Cardiac muscle cell (in vitro differentiated cells and primary cell): ENCODE results near the gene DNAI7. TPM values are rescaled to one million over a fixed set of nuclear protein-coding genes. Genes with fewer than 3 reads are reported as not detected.
A peak's percentile ranks its signal among the peaks of the same experiment; 100 is the strongest.

Source experiments
- DNase-seq, 2 donors: peaks; one replicate each; pipeline versions ENCODE4 v3.0.0 to v3.0.0-alpha.2; 2010 to 2017; ENCODE audit warnings: low read depth in 1 of 2, low spot score in 1 of 2
- H3K27ac ChIP-seq: fragments of 200-600 bp; sonication (generic); 2 replicates; pipeline ENCODE4 v1.5.1; 2016
- H3K27me3 ChIP-seq: fragments of 200-600 bp; sonication (generic); 2 replicates; pipeline ENCODE4 v1.6.0; 2016; ENCODE audit warnings: control low read depth
- H3K36me3 ChIP-seq: fragments of 200-600 bp; sonication (generic); 2 replicates; pipeline ENCODE4 v1.5.1; 2016; ENCODE audit warnings: control low read depth
- H3K4me1 ChIP-seq: fragments of 200-600 bp; sonication (generic); 2 replicates; pipeline ENCODE4 v1.8.1; 2017; ENCODE audit warnings: low read depth, mild to moderate bottlenecking, mixed run types
- H3K4me3 ChIP-seq: fragments of 200-600 bp; sonication (generic); 2 replicates; pipeline ENCODE4 v1.5.1; 2016; ENCODE audit warnings: mild to moderate bottlenecking
- H3K9me3 ChIP-seq: fragments of 200-600 bp; sonication (generic); 2 replicates; pipeline ENCODE4 v1.5.1; 2017; ENCODE audit warnings: low read depth, mild to moderate bottlenecking, control low read depth
- CTCF ChIP-seq: IDR thresholded peaks from 2 replicates; pipeline ENCODE4 v1.5.1; 2012; ENCODE audit warnings: low read depth, mild to moderate bottlenecking, low read length
- polyA plus RNA-seq: library from polyadenylated mRNA; unstranded; fragments of >200 nt; fragmentation: Nextera tagmentation; extraction: Ambion mirVana; gene quantifications from 2 replicates; pipeline ENCODE4 v1.2.1, GENCODE V29; 2016
- total RNA-seq: library from RNA; depleted of rRNA; stranded (reverse); fragments of >200 nt; gene quantifications from 2 replicates; pipeline ENCODE4 v1.2.3, GENCODE V29; 2016

Gene DNAI7
- total and polyA plus RNA-seq, 2 experiments from 2014 or later, result 0.57 to 0.77 TPM

GRCh38 chr12:25202137-25202536 lies 7.2 kb upstream of the DNAI7 start:
- H3K27ac ChIP-seq, result no peak overlapping the region
- no peak overlapping the region for H3K4me3 ChIP-seq
- H3K9me3 ChIP-seq, result no peaks in the 10 kb centered on the region
- TF ChIP-seq CTCF, result no peak
- DNase-seq, result no peak
- no peaks in the 10 kb centered on the region for H3K27me3 ChIP-seq
- peaks cover 15% of the 10 kb centered on the region for H3K36me3 ChIP-seq
- peaks cover 4% of the 10 kb centered on the region for H3K4me1 ChIP-seq

- peak in 1 of 2 donors; percentile 29 for DNase-seq
- H3K27me3 ChIP-seq, result no peaks in the 10 kb centered on the region
- H3K4me3 ChIP-seq, result no peak overlapping the region
- H3K36me3 ChIP-seq, result peaks cover 7% of the 10 kb centered on the region
- no peak overlapping the region for H3K27ac ChIP-seq
- H3K4me1 ChIP-seq, result peaks cover 10% of the 10 kb centered on the region
- no peak for TF ChIP-seq CTCF
- no peaks in the 10 kb centered on the region for H3K9me3 ChIP-seq
Measured at GRCh38 chr12:25200703-25201102, 5.7 kb upstream of the DNAI7 start.

- Histone ChIP-seq H3K4me1 (peaks cover 6% of the 10 kb centered on the region), H3K4me3 (no peak overlapping the region), H3K9me3 (no peaks in the 10 kb centered on the region), H3K27ac (no peak overlapping the region), H3K27me3 (no peaks in the 10 kb centered on the region), H3K36me3 (no peaks in the 10 kb centered on the region)
- no peak for TF ChIP-seq CTCF
- DNase-seq, result no peak
Measured at GRCh38 chr12:25197608-25198007, 2.6 kb upstream of the DNAI7 start.

- no peak overlapping the region for H3K27ac ChIP-seq
Measured at GRCh38 chr12:25194722-25195055, 271 bp downstream of the DNAI7 start.

GRCh38 chr12:25194214-25194613 lies 746 bp downstream of the DNAI7 start:
- no peak for DNase-seq
- Histone ChIP-seq H3K4me1 (peaks cover 6% of the 10 kb centered on the region), H3K4me3 (peak overlapping the region; percentile 57), H3K36me3 (no peaks in the 10 kb centered on the region), H3K27ac (no peak overlapping the region), H3K27me3 (no peaks in the 10 kb centered on the region), H3K9me3 (no peaks in the 10 kb centered on the region)
- TF ChIP-seq CTCF, result no peak

More at GRCh38 chr12:25194722-25195055, 271 bp downstream of the DNAI7 start:
- Histone ChIP-seq H3K27me3 (no peaks in the 10 kb centered on the region), H3K9me3 (no peaks in the 10 kb centered on the region), H3K36me3 (no peaks in the 10 kb centered on the region), H3K4me1 (peaks cover 6% of the 10 kb centered on the region), H3K4me3 (peak overlapping the region; percentile 57)
- DNase-seq, result no peak
- no peak for TF ChIP-seq CTCF

GRCh38 chr12:25190793-25191192 lies 4.2 kb downstream of the DNAI7 start:
- DNase-seq, result no peak
- no peaks in the 10 kb centered on the region for H3K27me3 ChIP-seq
- H3K4me1 ChIP-seq, result no peaks in the 10 kb centered on the region
- TF ChIP-seq CTCF, result no peak
- H3K9me3 ChIP-seq, result no peaks in the 10 kb centered on the region
- H3K27ac ChIP-seq, result no peak overlapping the region
- no peak overlapping the region for H3K4me3 ChIP-seq
- H3K36me3 ChIP-seq, result no peaks in the 10 kb centered on the region
